Muscle layer of duodenum (tissue), 2 donors: ENCODE results near the gene WARS2.

Experiments used
- H3K27ac ChIP-seq: one replicate; pipeline ENCODE4 v1.7.0; 2013; ENCODE audit warnings: mild to moderate bottlenecking, low read length
- H3K27me3 ChIP-seq: one replicate; pipeline ENCODE4 v1.7.0; 2013; ENCODE audit warnings: low read depth, mild to moderate bottlenecking, control low read depth, low read length
- H3K36me3 ChIP-seq, 2 donors: one replicate each; pipeline ENCODE4 v1.7.0; 2013; ENCODE audit warnings: low read length in 2 of 2, control low read depth in 1 of 2, mild to moderate bottlenecking in 1 of 2; ENCODE audit not compliant: insufficient read depth in 2 of 2, control insufficient read depth in 1 of 2
- H3K4me1 ChIP-seq, 2 donors: one replicate each; pipeline ENCODE4 v1.7.0; 2013; ENCODE audit warnings: low read length in 2 of 2, mild to moderate bottlenecking in 2 of 2, control low read depth in 1 of 2, moderate library complexity in 1 of 2; ENCODE audit not compliant: insufficient read depth in 2 of 2, control insufficient read depth in 1 of 2
- H3K4me3 ChIP-seq, 2 donors: one replicate each; pipeline ENCODE4 v1.7.0; 2013; ENCODE audit warnings: low read length in 2 of 2, low read depth in 1 of 2, mild to moderate bottlenecking in 1 of 2
- H3K9me3 ChIP-seq, 2 donors: one replicate each; pipeline ENCODE4 v1.7.0; 2013; ENCODE audit warnings: low read length in 2 of 2, control low read depth in 1 of 2, mild to moderate bottlenecking in 1 of 2; ENCODE audit not compliant: control insufficient read depth in 1 of 2
- donor health status: healthy.

The WARS2 gene

GRCh38 chr1:118999348-119000071, 140.9 kb downstream of the WARS2 start:
- no peaks in the 10 kb centered on the region for H3K36me3 ChIP-seq
- H3K27ac ChIP-seq: no peak overlapping the region
- H3K9me3 ChIP-seq: peaks cover 0 to 3% of the 10 kb centered on the region in 2 donors
- H3K4me3 ChIP-seq: no peak overlapping the region
- peaks cover 92% of the 10 kb centered on the region for H3K27me3 ChIP-seq
- peaks cover 0 to 12% of the 10 kb centered on the region in 2 donors for H3K4me1 ChIP-seq

- H3K27me3 ChIP-seq: peaks cover 92% of the 10 kb centered on the region
- H3K9me3 ChIP-seq: no peaks in the 10 kb centered on the region
- H3K4me3 ChIP-seq: no peak overlapping the region
Measured at GRCh38 chr1:118998171-118998570, 142.3 kb downstream of the WARS2 start.

GRCh38 chr1:118997225-118997624, 143.2 kb downstream of the WARS2 start:
- Histone ChIP-seq H3K27ac (no peak overlapping the region), H3K4me3 (no peak overlapping the region), H3K27me3 (peaks cover 92% of the 10 kb centered on the region), H3K9me3 (no peaks in the 10 kb centered on the region), H3K4me1 (peaks cover 0 to 12% of the 10 kb centered on the region in 2 donors), H3K36me3 (no peaks in the 10 kb centered on the region)

More at GRCh38 chr1:118998171-118998570, 142.3 kb downstream of the WARS2 start:
- Histone ChIP-seq H3K4me1 (peaks cover 0 to 12% of the 10 kb centered on the region in 2 donors), H3K27ac (no peak overlapping the region), H3K36me3 (no peaks in the 10 kb centered on the region)

GRCh38 chr1:118995312-118996016, 145.0 kb downstream of the WARS2 start:
- Histone ChIP-seq H3K4me1 (peaks cover 0 to 4% of the 10 kb centered on the region in 2 donors), H3K4me3 (no peak overlapping the region), H3K36me3 (no peaks in the 10 kb centered on the region), H3K27ac (no peak overlapping the region), H3K27me3 (peaks cover 95% of the 10 kb centered on the region), H3K9me3 (peaks cover 0 to 8% of the 10 kb centered on the region in 2 donors)

GRCh38 chr1:118993700-118994026, 146.8 kb downstream of the WARS2 start:
- Histone ChIP-seq H3K9me3 (peaks cover 0 to 8% of the 10 kb centered on the region in 2 donors), H3K27me3 (peaks cover 95% of the 10 kb centered on the region), H3K4me3 (no peak overlapping the region), H3K36me3 (no peaks in the 10 kb centered on the region), H3K4me1 (no peaks in the 10 kb centered on the region), H3K27ac (no peak overlapping the region)

- H3K9me3 ChIP-seq: peaks cover 0 to 8% of the 10 kb centered on the region in 2 donors
- H3K36me3 ChIP-seq: no peaks in the 10 kb centered on the region
- H3K4me3 ChIP-seq: peak overlapping the region in 1 of 2 donors; percentile 7
- peaks cover 0 to 6% of the 10 kb centered on the region in 2 donors for H3K4me1 ChIP-seq
- no peak overlapping the region for H3K27ac ChIP-seq
- H3K27me3 ChIP-seq: peaks cover 96% of the 10 kb centered on the region
Measured at GRCh38 chr1:118992868-118993699, 147.4 kb downstream of the WARS2 start.

- H3K27me3 ChIP-seq: peaks cover 96% of the 10 kb centered on the region
- H3K27ac ChIP-seq: no peak overlapping the region
- H3K36me3 ChIP-seq: no peaks in the 10 kb centered on the region
- peaks cover 0 to 8% of the 10 kb centered on the region in 2 donors for H3K9me3 ChIP-seq
- H3K4me1 ChIP-seq: peaks cover 0 to 13% of the 10 kb centered on the region in 2 donors
- H3K4me3 ChIP-seq: peak overlapping the region in 1 of 2 donors; percentile 7
Measured at GRCh38 chr1:118992237-118992825, 148.1 kb downstream of the WARS2 start.

GRCh38 chr1:118991448-118991847, 149.0 kb downstream of the WARS2 start:
- Histone ChIP-seq H3K9me3 (peaks cover 0 to 8% of the 10 kb centered on the region in 2 donors), H3K36me3 (no peaks in the 10 kb centered on the region), H3K4me1 (peaks cover 0 to 22% of the 10 kb centered on the region in 2 donors), H3K27ac (no peak overlapping the region), H3K27me3 (peaks cover 96% of the 10 kb centered on the region), H3K4me3 (no peak overlapping the region)

GRCh38 chr1:118990513-118991152, 149.8 kb downstream of the WARS2 start:
- peaks cover 0 to 29% of the 10 kb centered on the region in 2 donors for H3K4me1 ChIP-seq
- peaks cover 0 to 11% of the 10 kb centered on the region in 2 donors for H3K9me3 ChIP-seq
- H3K27me3 ChIP-seq: peaks cover 97% of the 10 kb centered on the region
- H3K4me3 ChIP-seq: no peak overlapping the region
- no peaks in the 10 kb centered on the region for H3K36me3 ChIP-seq
- H3K27ac ChIP-seq: no peak overlapping the region

GRCh38 chr1:118989878-118990378, 150.5 kb downstream of the WARS2 start:
- H3K36me3 ChIP-seq: no peaks in the 10 kb centered on the region
- no peak overlapping the region for H3K27ac ChIP-seq
- peaks cover 97% of the 10 kb centered on the region for H3K27me3 ChIP-seq
- H3K9me3 ChIP-seq: peaks cover 0 to 11% of the 10 kb centered on the region in 2 donors
- H3K4me3 ChIP-seq: no peak overlapping the region
- peaks cover 0 to 30% of the 10 kb centered on the region in 2 donors for H3K4me1 ChIP-seq
